H1 (cell line): ENCODE results near the gene PAWR.

Experiments used
- CHD2 ChIP-seq: IDR thresholded peaks from 2 replicates; pipeline ENCODE4 v1.6.1; 2012; ENCODE audit warnings: low read length, improper control_type of control experiment
- CREB1 ChIP-seq: IDR thresholded peaks from 2 replicates; pipeline ENCODE4 v1.6.1; 2012; ENCODE audit warnings: inconsistent platforms

DNA sequence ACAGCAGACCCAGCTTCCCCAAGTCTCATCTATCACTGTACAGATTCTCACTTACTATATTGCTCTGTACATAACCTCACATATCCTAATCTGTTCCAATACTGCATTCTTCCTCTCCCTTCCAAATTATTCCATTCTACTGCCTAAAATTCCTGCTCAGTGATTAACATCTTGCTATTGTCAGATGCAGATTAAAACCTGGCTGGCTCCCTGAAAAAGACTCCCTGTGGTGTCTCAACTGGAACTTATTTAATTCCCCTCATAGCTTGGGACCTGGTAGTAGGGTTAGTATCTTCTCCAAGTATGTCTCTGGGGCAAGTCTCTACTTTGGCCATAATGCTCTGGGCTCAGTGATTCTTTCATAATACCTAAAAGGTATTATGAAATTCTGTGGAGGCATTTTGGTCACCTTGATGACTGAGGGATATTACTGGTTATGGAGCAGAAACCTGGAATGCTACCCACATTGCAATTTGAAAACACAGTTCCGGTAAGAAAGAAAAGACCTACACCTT is 55.8 kb downstream of the PAWR start:
- TF ChIP-seq CHD2 (no peak), CREB1 (no peak)
